H1 (cell line): ENCODE measurements around the gene DPF3. TPM values are rescaled to one million over a fixed set of nuclear protein-coding genes. Genes with fewer than 3 reads are reported as not detected.

Source experiments
- ATF3 ChIP-seq: IDR thresholded peaks from 2 replicates; pipeline ENCODE4 v1.6.1; 2011; ENCODE audit warnings: low read depth, mild to moderate bottlenecking, low read length; ENCODE audit not compliant: insufficient read depth
- BACH1 ChIP-seq: IDR thresholded peaks from 2 replicates; pipeline ENCODE4 v1.6.1; 2012; ENCODE audit warnings: low read length, improper control_type of control experiment
- BCL11A ChIP-seq, 2 experiments: IDR thresholded peaks; one replicate each; pipeline ENCODE4 v1.6.1; 2011; ENCODE audit warnings: low read depth in 2 of 2, low read length in 2 of 2, mild to moderate bottlenecking in 2 of 2
- CTBP2 ChIP-seq: IDR thresholded peaks from 2 replicates; pipeline ENCODE4 v1.7.0; 2011; ENCODE audit warnings: borderline replicate concordance, mild to moderate bottlenecking, moderate library complexity, mixed read lengths, low read length; ENCODE audit not compliant: insufficient read depth, insufficient read length
- KDM1A ChIP-seq: fragments of 200-600, 300-600 bp; sonication (generic); IDR thresholded peaks from 2 replicates; pipeline ENCODE4 v1.7.1; 2016; ENCODE audit warnings: mild to moderate bottlenecking, low read length, borderline replicate concordance
- SUZ12 ChIP-seq: fragments of 200-600 bp; sonication (generic); IDR thresholded peaks from 2 replicates; pipeline ENCODE4 v1.6.1; 2012; ENCODE audit warnings: mild to moderate bottlenecking, inconsistent platforms, low read length, moderate library complexity, mixed read lengths
- polyA plus RNA-seq, 7 experiments: library from polyadenylated mRNA; depleted of rRNA in 3 of 7; stranded (reverse) in 5 of 7; unstranded in 2 of 7; fragments of >200 nt in 5 of 7; fragments of 200-250 nt in 2 of 7; gene quantifications; 1 replicate in 5 of 7; 2 replicates in 1 of 7; 4 replicates in 1 of 7; pipeline versions ENCODE4 v1.2.1 to v1.2.3, GENCODE V29; 2011 to 2013; ENCODE audit warnings: missing spikeins in 2 of 7, mixed read lengths in 2 of 7
- total RNA-seq: library from RNA; stranded (reverse); fragmentation: NEBNext Ultra II Directional; extraction: Animal tissue kit (Norgen Biotek cat#: 25700); gene quantifications from 2 replicates; pipeline ENCODE4 v1.2.1, GENCODE V29; 2021

The DPF3 gene
- total and polyA plus RNA-seq, 2 of the 8 experiments (the other 6 are each of a cell fraction or from before 2014, with no cell fraction given): 0.19 TPM; not detected in 1

- TF ChIP-seq BCL11A (IDR thresholded peaks at IDR 0.05; ENCODE audit: low read depth in 2 of 2, low read length in 2 of 2) (no peak), CTBP2 (no peak), ATF3 (no peak), BACH1 (no peak), KDM1A (no peak), SUZ12 (no peak)
Observed at GRCh38 chr14:72663076-72663487, 230.8 kb downstream of the DPF3 start (continued).
